GM18861 (cell line): Measurements from ENCODE around the gene CNTN5.

Experiments used
- ATAC-seq: cut with Tn5 transposase; IDR thresholded peaks from one replicate; pipeline ENCODE4 v1.9.1; 2021; ENCODE audit not compliant: unreplicated experiment

Gene CNTN5

DNA sequence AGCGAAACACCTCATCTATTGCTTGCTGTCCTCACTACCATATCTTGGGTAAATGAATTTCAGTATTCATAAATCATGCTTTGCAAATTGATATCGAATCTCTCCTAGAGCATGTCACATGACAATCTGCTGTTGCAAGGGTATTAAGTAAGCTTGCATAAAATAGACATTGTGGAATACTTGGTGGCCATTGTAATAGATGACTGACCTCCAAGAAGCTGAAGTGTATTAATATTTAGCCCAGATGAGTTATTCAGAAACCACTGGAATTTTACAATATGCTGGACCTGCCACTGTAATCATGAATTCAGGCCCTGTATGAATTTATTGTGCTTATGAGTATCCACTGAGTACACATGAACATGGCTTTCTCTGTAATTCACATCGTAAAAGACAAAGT is 1376.7 kb downstream of the CNTN5 start:
- ATAC-seq, result no peak

- ATAC-seq, result no peak
Observed at GRCh38 chr11:100403816-100404215, 1383.1 kb downstream of the CNTN5 start.

GRCh38 chr11:100404907-100405306 is 1384.2 kb downstream of the CNTN5 start:
- no peak for ATAC-seq
